Choroid plexus epithelial cell (primary cell): ENCODE results near the gene SLMAP.
A peak's percentile ranks its signal among the peaks of the same experiment; 100 is the strongest.
"Not testable (repeated sequence)": the region's sequence is repeated elsewhere in the genome, so short reads cannot be mapped to it uniquely, and the experiment has no call there.

ENCODE experiments used
- DNase-seq: peaks from one replicate; pipeline ENCODE4 v3.0.0-alpha.2; 2010; ENCODE audit warnings: low read depth
- H3K4me3 ChIP-seq: 2 replicates; pipeline ENCODE4 v1.5.1; 2011; ENCODE audit warnings: low read depth, mild to moderate bottlenecking, control low read depth, low read length, moderate library complexity
- CTCF ChIP-seq: conservative IDR thresholded peaks from 2 replicates; pipeline ENCODE4 v1.5.1; 2011; ENCODE audit warnings: low read depth, mild to moderate bottlenecking, control low read depth, inconsistent platforms, low read length, moderate library complexity

SLMAP gene

GRCh38 chr3:57805266-57805665, 49.2 kb downstream of the SLMAP start:
- no peak overlapping the region for H3K4me3 ChIP-seq
- TF ChIP-seq CTCF = no peak
- DNase-seq = no peak

- no peak overlapping the region for H3K4me3 ChIP-seq
- TF ChIP-seq CTCF = no peak
- DNase-seq = peak; percentile 66
Measured at GRCh38 chr3:57805674-57806073, 49.6 kb downstream of the SLMAP start.

- not testable (repeated sequence) for DNase-seq, H3K4me3 ChIP-seq
Measured at GRCh38 chr3:57806195-57806594, 50.1 kb downstream of the SLMAP start.

- TF ChIP-seq CTCF = no peak
- no peak for DNase-seq
- H3K4me3 ChIP-seq = no peak overlapping the region
Measured at GRCh38 chr3:57808961-57809608, 53.0 kb downstream of the SLMAP start.

- no peak for TF ChIP-seq CTCF
- DNase-seq = no peak
Measured at GRCh38 chr3:57809609-57809968, 53.5 kb downstream of the SLMAP start.

GRCh38 chr3:57810048-57810447, 53.9 kb downstream of the SLMAP start:
- DNase-seq = no peak
- H3K4me3 ChIP-seq = no peak overlapping the region
- no peak for TF ChIP-seq CTCF

More at GRCh38 chr3:57809609-57809968, 53.5 kb downstream of the SLMAP start:
- H3K4me3 ChIP-seq = no peak overlapping the region

- TF ChIP-seq CTCF = no peak
- H3K4me3 ChIP-seq = no peak overlapping the region
- no peak for DNase-seq
Measured at GRCh38 chr3:57810471-57811137, 54.5 kb downstream of the SLMAP start.
